ENCODE data around the gene CHEK1. TPM values are rescaled to one million over a fixed set of nuclear protein-coding genes. Genes with fewer than 3 reads are reported as not detected.

CHEK1 gene
- total RNA-seq, 1 donor from 2014 or later, result 19.3 TPM

- H3K4me3 ChIP-seq (ENCODE audit: low read depth, low read length), result no peak overlapping the region
- DNase-seq (ENCODE audit: low read depth), result no peak
- H3K36me3 ChIP-seq (ENCODE audit: control insufficient read depth, insufficient read depth, low read length), result no peaks in the 10 kb centered on the region
- H3K27me3 ChIP-seq (ENCODE audit: control insufficient read depth, insufficient read depth, low read length), result no peaks in the 10 kb centered on the region
- TF ChIP-seq CTCF (IDR thresholded peaks at IDR 0.05; ENCODE audit: insufficient read depth, low read length, poor library complexity, severe bottlenecking), result no peak
Measured at GRCh38 chr11:125586623-125587022, 38.3 kb upstream of the CHEK1 start.

- H3K36me3 ChIP-seq (ENCODE audit: control insufficient read depth, insufficient read depth, low read length), result no peaks in the 10 kb centered on the region
- no peaks in the 10 kb centered on the region for H3K27me3 ChIP-seq (ENCODE audit: control insufficient read depth, insufficient read depth, low read length)
- no peak for DNase-seq (ENCODE audit: low read depth)
- no peak overlapping the region for H3K4me3 ChIP-seq (ENCODE audit: low read depth, low read length)
- TF ChIP-seq CTCF (IDR thresholded peaks at IDR 0.05; ENCODE audit: insufficient read depth, low read length, poor library complexity, severe bottlenecking), result no peak
Measured at GRCh38 chr11:125587480-125587879, 37.5 kb upstream of the CHEK1 start.

- Histone ChIP-seq H3K4me3 (ENCODE audit: low read depth, low read length) (no peak overlapping the region), H3K36me3 (ENCODE audit: control insufficient read depth, insufficient read depth, low read length) (no peaks in the 10 kb centered on the region), H3K27me3 (ENCODE audit: control insufficient read depth, insufficient read depth, low read length) (no peaks in the 10 kb centered on the region)
- DNase-seq (ENCODE audit: low read depth), result no peak
- TF ChIP-seq CTCF (IDR thresholded peaks at IDR 0.05; ENCODE audit: insufficient read depth, low read length, poor library complexity, severe bottlenecking), result no peak
Measured at GRCh38 chr11:125588505-125588904, 36.5 kb upstream of the CHEK1 start.

- DNase-seq (ENCODE audit: low read depth), result no peak
Measured at GRCh38 chr11:125591649-125592304, 33.2 kb upstream of the CHEK1 start.

GRCh38 chr11:125592305-125593113 lies 32.5 kb upstream of the CHEK1 start, which contains the start of gene STT3A:
STT3A (plus strand) TSS chr11:125592852; CDS start chr11:125595916, 3,064 bp downstream.
- TF ChIP-seq CTCF (IDR thresholded peaks at IDR 0.05; ENCODE audit: insufficient read depth, low read length, poor library complexity, severe bottlenecking), result no peak
- peak; percentile 99 for DNase-seq (ENCODE audit: low read depth)
- Histone ChIP-seq H3K36me3 (ENCODE audit: control insufficient read depth, insufficient read depth, low read length) (no peaks in the 10 kb centered on the region), H3K27me3 (ENCODE audit: control insufficient read depth, insufficient read depth, low read length) (no peaks in the 10 kb centered on the region), H3K4me3 (ENCODE audit: low read depth, low read length) (peak within 1 kb of the TSS; percentile 65)

More at GRCh38 chr11:125591649-125592304, 33.2 kb upstream of the CHEK1 start:
- no peaks in the 10 kb centered on the region for H3K27me3 ChIP-seq (ENCODE audit: control insufficient read depth, insufficient read depth, low read length)
- H3K4me3 ChIP-seq (ENCODE audit: low read depth, low read length), result peak overlapping the region; percentile 57
- H3K36me3 ChIP-seq (ENCODE audit: control insufficient read depth, insufficient read depth, low read length), result no peaks in the 10 kb centered on the region
- no peak for TF ChIP-seq CTCF (IDR thresholded peaks at IDR 0.05; ENCODE audit: insufficient read depth, low read length, poor library complexity, severe bottlenecking)
